ENCODE results near the gene C1orf159.

The C1orf159 gene

GRCh38 chr1:1118876-1119220 is 3.0 kb upstream of the C1orf159 start:
- H3K4me3 ChIP-seq (ENCODE audit: low read depth, low read length), result no peak overlapping the region
- TF ChIP-seq MAX (IDR thresholded peaks at IDR 0.05; ENCODE audit: low read depth, low read length), result no peak
- TF ChIP-seq POLR2A (IDR thresholded peaks at IDR 0.05; ENCODE audit: extremely low read depth, insufficient read length), result no peak
- TF ChIP-seq MYC (IDR thresholded peaks at IDR 0.05; ENCODE audit: low read depth, low read length), result no peak
- TF ChIP-seq, protein P1, sequence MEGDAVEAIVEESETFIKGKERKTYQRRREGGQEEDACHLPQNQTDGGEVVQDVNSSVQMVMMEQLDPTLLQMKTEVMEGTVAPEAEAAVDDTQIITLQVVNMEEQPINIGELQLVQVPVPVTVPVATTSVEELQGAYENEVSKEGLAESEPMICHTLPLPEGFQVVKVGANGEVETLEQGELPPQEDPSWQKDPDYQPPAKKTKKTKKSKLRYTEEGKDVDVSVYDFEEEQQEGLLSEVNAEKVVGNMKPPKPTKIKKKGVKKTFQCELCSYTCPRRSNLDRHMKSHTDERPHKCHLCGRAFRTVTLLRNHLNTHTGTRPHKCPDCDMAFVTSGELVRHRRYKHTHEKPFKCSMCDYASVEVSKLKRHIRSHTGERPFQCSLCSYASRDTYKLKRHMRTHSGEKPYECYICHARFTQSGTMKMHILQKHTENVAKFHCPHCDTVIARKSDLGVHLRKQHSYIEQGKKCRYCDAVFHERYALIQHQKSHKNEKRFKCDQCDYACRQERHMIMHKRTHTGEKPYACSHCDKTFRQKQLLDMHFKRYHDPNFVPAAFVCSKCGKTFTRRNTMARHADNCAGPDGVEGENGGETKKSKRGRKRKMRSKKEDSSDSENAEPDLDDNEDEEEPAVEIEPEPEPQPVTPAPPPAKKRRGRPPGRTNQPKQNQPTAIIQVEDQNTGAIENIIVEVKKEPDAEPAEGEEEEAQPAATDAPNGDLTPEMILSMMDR (IDR thresholded peaks at IDR 0.05; ENCODE audit: low read depth, low read length), result no peak
- no peak for DNase-seq (ENCODE audit: low read depth)

GRCh38 chr1:1118011-1118875 is 2.4 kb upstream of the C1orf159 start:
- TF ChIP-seq MAX (IDR thresholded peaks at IDR 0.05; ENCODE audit: low read depth, low read length), result no peak
- TF ChIP-seq, protein P1 (IDR thresholded peaks at IDR 0.05; ENCODE audit: low read depth, low read length), result no peak
- H3K4me3 ChIP-seq (ENCODE audit: low read depth, low read length), result no peak overlapping the region
- DNase-seq (ENCODE audit: low read depth), result no peak

DNA sequence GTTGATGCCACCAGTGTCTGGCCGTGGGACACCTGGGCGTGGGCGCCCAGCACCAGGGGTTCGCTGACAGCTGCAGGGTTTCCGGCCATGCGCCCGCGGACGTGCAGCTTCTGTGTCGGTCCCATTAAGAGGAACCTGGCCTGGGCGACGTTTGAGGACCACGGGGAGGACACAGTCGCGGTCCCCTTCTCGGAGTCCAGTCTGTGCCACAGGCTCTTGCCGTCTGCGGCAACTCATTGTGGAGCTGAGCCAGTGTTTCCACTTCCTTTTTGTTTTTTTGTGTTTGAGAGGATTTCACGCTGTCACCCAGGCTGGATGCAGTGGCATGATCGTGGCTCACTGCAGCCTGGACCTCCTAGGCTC is 1.6 kb upstream of the C1orf159 start:
- peak; percentile 47 for DNase-seq (ENCODE audit: low read depth)
- H3K4me3 ChIP-seq (ENCODE audit: low read depth, low read length), result no peak overlapping the region
- TF ChIP-seq POLR2A (IDR thresholded peaks at IDR 0.05; ENCODE audit: extremely low read depth, insufficient read length) (no peak), MYC (IDR thresholded peaks at IDR 0.05; ENCODE audit: low read depth, low read length) (no peak), MAX (IDR thresholded peaks at IDR 0.05; ENCODE audit: low read depth, low read length) (no peak)
- TF ChIP-seq, protein P1 (IDR thresholded peaks at IDR 0.05; ENCODE audit: low read depth, low read length), result no peak

GRCh38 chr1:1116701-1117468 is 996 bp upstream of the C1orf159 start:
- DNase-seq (ENCODE audit: low read depth), result peak; percentile 37
- no peak overlapping the region for H3K4me3 ChIP-seq (ENCODE audit: low read depth, low read length)
- TF ChIP-seq, protein P1 (IDR thresholded peaks at IDR 0.05; ENCODE audit: low read depth, low read length), result no peak
- no peak for TF ChIP-seq MYC (IDR thresholded peaks at IDR 0.05; ENCODE audit: low read depth, low read length)
- no peak for TF ChIP-seq POLR2A (IDR thresholded peaks at IDR 0.05; ENCODE audit: extremely low read depth, insufficient read length)
- TF ChIP-seq MAX (IDR thresholded peaks at IDR 0.05; ENCODE audit: low read depth, low read length), result no peak

DNA sequence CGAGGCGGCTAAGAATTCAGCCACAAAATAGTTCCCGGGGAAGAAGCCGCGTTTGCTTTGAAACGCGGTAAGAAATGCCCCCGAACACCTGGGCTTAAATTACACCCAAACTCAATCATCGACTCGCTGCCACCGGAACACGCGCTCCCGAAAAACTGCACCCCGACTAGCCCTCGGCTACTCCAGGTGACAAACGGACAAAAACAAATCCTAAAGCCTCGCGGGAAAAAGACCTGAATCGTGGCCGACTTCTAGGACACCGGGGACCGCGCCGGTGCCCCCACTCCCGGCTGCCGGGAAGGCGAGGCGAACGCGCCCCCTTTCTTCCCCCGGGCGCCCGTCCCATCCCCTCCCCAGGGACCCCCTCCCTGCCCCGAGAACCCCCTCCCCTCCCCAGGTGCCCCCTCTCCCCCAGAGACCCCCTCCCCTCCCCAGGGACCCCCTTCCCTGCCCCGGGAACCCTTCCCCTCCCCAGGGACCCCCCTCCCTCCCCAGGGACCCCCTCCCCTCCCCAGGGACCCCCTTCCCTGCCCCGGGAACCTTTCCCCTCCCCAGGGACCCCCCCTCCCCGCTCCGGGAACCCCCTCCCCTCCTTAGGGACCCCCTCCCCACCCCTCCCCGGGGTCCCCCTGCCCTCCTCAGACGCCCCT is 628 bp downstream of the C1orf159 start:
- no peak for DNase-seq (ENCODE audit: low read depth)
- no peak for TF ChIP-seq POLR2A (IDR thresholded peaks at IDR 0.05; ENCODE audit: extremely low read depth, insufficient read length)
- TF ChIP-seq MYC (IDR thresholded peaks at IDR 0.05; ENCODE audit: low read depth, low read length), result no peak
- TF ChIP-seq, protein P1 (IDR thresholded peaks at IDR 0.05; ENCODE audit: low read depth, low read length), result no peak
- no peak for TF ChIP-seq MAX (IDR thresholded peaks at IDR 0.05; ENCODE audit: low read depth, low read length)
- peak overlapping the region; percentile 34 for H3K4me3 ChIP-seq (ENCODE audit: low read depth, low read length)
